Measurements from ENCODE around the gene SLC2A5. TPM values are rescaled to one million over a fixed set of nuclear protein-coding genes. Genes with fewer than 3 reads are reported as not detected.
"Not testable (repeated sequence)": the region's sequence is repeated elsewhere in the genome, so short reads cannot be mapped to it uniquely, and the experiment has no call there.

The SLC2A5 gene
- total RNA-seq, 1 donor from 2014 or later: 8.8 TPM

DNA sequence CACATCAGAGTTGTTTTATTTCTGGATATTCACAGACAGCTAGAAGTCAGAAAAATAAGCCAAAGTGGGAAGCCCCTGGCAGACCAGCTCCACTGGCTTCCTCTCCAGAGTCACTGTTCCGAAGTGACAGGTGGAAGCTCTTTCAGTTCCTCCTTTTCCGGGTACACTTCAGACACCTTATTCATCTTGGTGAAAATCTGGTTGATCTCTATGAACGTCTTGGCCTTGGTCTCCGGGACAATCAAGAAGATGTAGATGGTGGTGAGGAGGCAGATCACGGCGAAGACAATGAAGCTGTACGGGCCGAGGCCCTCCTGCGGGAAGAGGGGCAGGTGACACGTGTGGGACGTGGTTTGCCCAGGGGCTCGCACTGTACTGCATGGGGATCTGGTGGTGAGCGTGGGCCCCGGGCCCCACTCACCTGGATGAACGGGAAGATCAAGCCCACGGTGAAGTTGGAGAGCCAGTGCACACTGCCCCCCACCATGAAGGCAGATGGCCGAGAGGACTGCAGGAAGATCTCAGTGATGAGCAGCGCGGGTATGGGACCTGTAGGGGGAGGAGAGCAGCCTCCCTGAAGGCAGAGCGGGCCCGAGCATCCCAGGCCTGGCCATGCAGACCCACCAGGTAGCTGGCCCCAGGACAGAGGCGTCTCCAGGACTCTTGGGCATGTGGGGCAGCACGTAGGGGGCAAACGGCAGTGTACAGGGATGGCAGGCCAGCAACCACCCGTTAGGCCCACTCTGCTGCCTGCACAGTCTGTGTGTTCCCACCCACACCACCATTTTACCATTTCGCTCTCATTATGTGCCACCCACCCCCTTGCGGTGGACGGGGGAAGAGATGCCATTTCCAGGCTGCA lies 31.7 kb downstream of the SLC2A5 start:
- no peak for DNase-seq (ENCODE audit: low spot score)

DNA sequence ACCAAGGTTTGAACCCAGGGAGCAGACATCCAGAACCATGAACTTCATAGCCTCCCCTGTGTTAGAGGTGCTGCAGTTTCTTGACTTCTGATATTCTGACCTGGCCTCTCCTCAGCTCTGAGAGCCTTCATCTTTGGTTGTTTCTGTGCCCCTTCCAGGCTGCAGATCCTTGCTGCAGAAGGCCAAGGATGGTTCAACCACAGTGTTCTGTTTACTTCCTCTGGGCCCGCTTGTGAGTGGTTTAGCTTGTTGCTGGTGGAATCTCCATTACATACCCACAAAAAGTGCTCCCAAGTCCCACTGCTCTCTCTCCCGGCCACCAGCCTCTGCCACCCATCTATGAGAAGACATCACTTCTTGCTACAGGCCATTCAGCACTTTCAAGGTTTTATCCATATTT lies 34.2 kb downstream of the SLC2A5 start:
- no peak for DNase-seq (ENCODE audit: low spot score)

GRCh38 chr1:9033363-9033762 lies 36.1 kb downstream of the SLC2A5 start:
- no peak for DNase-seq (ENCODE audit: low spot score)

- no peak for DNase-seq (ENCODE audit: low spot score)
Measured at GRCh38 chr1:9031484-9032259, 37.8 kb downstream of the SLC2A5 start.

DNA sequence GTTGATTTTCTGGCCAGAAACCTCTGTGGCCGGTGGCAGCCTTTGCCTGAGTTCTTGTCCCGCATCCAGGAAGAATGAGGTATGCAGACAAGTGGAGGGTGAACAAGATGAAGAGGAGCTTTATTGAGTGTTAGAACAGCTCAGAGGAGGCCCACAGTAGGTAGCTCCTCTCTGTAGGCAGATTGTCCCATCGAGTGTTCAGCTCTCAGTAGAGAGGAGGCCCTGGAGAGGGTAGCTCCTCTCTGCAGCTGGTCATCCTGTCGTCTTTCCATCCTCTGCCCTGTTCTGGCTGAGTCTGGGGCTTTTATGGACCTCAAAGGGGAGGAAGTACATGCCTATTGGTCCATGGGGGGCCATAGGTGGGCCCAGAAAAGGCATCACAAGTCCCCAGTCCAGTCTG lies 38.4 kb downstream of the SLC2A5 start:
- not testable (repeated sequence) for DNase-seq (ENCODE audit: low spot score)

GRCh38 chr1:9028921-9029705 lies 40.3 kb downstream of the SLC2A5 start:
- DNase-seq (ENCODE audit: low spot score): no peak

GRCh38 chr1:9027307-9027706 lies 42.1 kb downstream of the SLC2A5 start:
- no peak for DNase-seq (ENCODE audit: low spot score)

- DNase-seq (ENCODE audit: low spot score): no peak
Measured at GRCh38 chr1:9025449-9025848, 44.0 kb downstream of the SLC2A5 start.

- DNase-seq (ENCODE audit: low spot score): no peak
Measured at GRCh38 chr1:9024837-9025236, 44.6 kb downstream of the SLC2A5 start.

GRCh38 chr1:9022773-9023172 lies 46.7 kb downstream of the SLC2A5 start:
- DNase-seq (ENCODE audit: low spot score): no peak

DNA sequence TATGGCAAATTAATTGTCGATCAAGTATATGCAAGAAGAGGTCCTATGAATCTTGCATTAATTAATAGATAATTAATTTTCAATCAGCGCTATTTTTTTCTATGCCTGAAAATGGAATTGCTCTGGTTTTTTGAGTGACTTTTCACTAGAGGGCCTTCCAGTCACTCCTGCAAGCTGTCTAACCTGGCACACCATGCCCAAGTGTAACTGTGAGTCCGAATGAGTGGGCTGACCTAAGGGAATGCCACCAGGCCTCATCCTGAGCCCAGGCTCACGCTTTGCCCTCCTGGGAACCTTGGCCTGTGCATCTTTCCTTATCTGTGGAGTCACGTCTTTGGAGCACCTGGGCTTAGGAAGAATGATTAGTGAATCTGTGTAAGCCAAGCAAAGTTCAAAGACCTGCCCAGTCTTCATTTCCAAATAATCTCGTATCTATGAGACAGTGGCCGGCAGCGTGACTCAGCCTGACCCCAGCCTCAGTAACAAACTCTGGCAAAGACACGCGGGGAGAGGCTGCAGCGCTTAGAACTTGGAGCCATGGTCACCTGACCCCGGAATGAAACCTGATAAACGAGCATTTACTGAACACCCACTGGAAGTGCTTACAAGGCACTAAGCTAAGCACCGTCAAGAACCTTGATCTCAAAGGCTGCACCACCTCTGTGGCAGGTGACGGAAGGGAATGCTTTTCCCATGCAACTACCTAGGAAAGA lies 47.3 kb downstream of the SLC2A5 start:
- peak; percentile 20 for DNase-seq (ENCODE audit: low spot score)

GRCh38 chr1:9020305-9020704 lies 49.1 kb downstream of the SLC2A5 start:
- DNase-seq (ENCODE audit: low spot score): no peak

- no peak for DNase-seq (ENCODE audit: low spot score)
Measured at GRCh38 chr1:9019896-9020295, 49.5 kb downstream of the SLC2A5 start.

DNA sequence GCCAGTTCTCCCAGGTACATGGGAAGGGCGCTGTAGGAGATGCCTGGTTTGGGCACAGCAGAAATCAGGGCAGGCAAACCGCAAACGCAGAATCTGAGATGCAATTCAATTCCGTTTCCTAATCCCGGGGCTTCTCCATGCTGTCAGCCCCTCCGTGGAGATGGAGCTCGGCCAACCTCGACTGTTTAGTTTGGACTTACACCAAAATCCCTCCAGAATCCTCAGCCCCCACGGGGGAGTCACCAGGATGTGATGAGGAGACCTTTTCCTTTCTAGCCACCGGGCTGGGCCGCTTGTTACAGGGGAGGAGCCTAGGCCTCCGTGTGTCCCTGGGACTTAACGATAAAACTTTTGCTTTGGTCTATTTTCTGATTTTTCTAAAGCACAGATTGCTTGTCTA lies 51.1 kb downstream of the SLC2A5 start:
- DNase-seq (ENCODE audit: low spot score): no peak

- DNase-seq (ENCODE audit: low spot score): no peak
Measured at GRCh38 chr1:9016455-9016854, 53.0 kb downstream of the SLC2A5 start.

GRCh38 chr1:9014475-9015375 lies 54.7 kb downstream of the SLC2A5 start:
- no peak for DNase-seq (ENCODE audit: low spot score)

GRCh38 chr1:9013819-9014218 lies 55.6 kb downstream of the SLC2A5 start:
- no peak for DNase-seq (ENCODE audit: low spot score)

DNA sequence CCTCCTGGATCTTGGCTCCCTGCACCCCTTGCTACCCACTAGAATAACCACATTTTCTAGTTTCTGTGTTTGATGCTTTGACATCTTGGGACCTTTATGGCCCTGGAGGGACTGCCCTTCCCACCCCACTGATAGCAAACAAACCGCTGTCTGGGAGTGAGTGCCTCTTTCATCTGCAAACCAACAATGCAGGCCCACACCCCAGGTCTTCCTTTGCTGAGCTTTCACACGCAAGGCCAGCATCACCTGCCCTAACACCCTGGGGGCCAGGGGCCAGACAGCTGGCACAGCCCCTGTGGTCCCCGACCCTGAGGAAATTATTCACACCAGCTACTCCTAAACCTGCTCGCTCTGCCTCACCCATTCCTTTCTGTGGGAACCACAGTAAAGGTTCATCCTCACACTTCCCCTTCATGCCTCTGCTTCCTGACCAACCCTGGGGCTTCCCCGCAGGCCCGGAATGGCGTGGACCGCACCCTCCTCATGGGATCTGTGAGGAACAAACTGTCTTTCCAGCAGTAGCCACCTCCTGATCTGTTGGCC lies 58.6 kb downstream of the SLC2A5 start:
- no peak for DNase-seq (ENCODE audit: low spot score)

DNA sequence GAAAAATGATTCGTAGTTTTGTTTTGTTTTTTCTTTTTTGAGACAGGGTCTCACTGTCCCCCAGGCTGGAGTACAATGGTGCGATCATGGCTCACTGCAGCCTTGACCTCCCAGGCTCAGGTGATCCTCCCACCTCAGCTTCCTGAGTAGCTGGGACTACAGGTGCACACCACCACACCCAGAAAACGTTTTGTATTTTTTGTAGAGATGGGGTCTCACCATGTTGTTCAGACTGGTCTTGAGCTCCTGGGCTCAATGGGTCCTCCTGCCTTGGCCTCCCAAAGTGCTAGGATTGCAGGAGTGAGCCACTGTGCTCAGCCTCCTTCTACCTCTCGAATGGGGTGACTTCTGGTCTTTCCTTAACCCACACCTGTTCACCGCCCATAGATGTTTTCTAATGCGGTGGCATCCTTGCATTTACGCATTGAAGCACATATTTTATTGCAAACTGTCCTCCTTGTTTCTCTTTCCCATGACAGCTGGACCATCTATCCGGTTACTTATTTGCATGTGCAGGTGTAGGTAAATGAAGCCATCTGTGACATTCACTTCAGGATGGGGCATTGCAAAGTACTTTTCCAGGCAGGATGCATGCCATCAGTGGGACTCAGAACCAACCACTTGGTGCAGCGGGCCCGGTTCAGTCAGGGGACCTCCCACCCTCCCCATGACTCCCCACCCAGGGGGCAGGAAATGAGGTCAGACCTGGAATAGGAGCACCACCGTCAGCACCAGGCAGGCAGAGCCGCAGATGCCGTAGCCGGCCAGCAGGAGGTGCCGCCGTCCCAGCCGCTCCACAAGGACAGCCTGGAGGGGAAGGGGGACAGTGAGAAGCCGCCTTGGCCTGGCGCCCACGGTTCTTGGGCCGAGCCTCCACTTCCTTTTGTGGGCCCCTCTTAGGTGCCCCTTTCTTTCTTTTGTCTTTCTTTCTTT lies 59.7 kb downstream of the SLC2A5 start:
- no peak for DNase-seq (ENCODE audit: low spot score)
